Hippocampal formation (tissue), 2 donors: ENCODE measurements around the gene PRUNE2.

Experiments used
- DNase-seq, 2 donors: peaks; one replicate each; lab custom pipeline; 2025; lab: John Stamatoyannopoulos, UW

Gene PRUNE2

GRCh38 chr9:76662476-76663281, 243.2 kb downstream of the PRUNE2 start:
- DNase-seq: no peak

GRCh38 chr9:76658510-76659231, 247.2 kb downstream of the PRUNE2 start:
- DNase-seq: peak in 1 of 2 donors; percentile 36

GRCh38 chr9:76657265-76657664, 248.6 kb downstream of the PRUNE2 start:
- no peak for DNase-seq

GRCh38 chr9:76655971-76656370, 249.9 kb downstream of the PRUNE2 start:
- no peak for DNase-seq

- peak in 1 of 2 donors; percentile 36 for DNase-seq
These were observed 250.8 kb downstream of the PRUNE2 start for GRCh38 chr9:76655121-76655541.

- DNase-seq: no peak
These were observed 251.3 kb downstream of the PRUNE2 start for GRCh38 chr9:76654575-76654974.

GRCh38 chr9:76654051-76654461, 251.9 kb downstream of the PRUNE2 start:
- DNase-seq: no peak

GRCh38 chr9:76652894-76653293, 253.0 kb downstream of the PRUNE2 start:
- DNase-seq: no peak

- DNase-seq: no peak
These were observed 254.7 kb downstream of the PRUNE2 start for GRCh38 chr9:76651119-76651705.

GRCh38 chr9:76650692-76651091, 255.2 kb downstream of the PRUNE2 start:
- DNase-seq: no peak

- DNase-seq: no peak
These were observed 256.0 kb downstream of the PRUNE2 start for GRCh38 chr9:76649894-76650293.

GRCh38 chr9:76646249-76646648, 259.7 kb downstream of the PRUNE2 start:
- DNase-seq: peak in 1 of 2 donors; percentile 25

- no peak for DNase-seq
These were observed 261.2 kb downstream of the PRUNE2 start for GRCh38 chr9:76644647-76645250.

GRCh38 chr9:76644171-76644570, 261.7 kb downstream of the PRUNE2 start:
- DNase-seq: no peak

GRCh38 chr9:76643399-76644117, 262.4 kb downstream of the PRUNE2 start:
- DNase-seq: no peak

GRCh38 chr9:76642701-76643209, 263.2 kb downstream of the PRUNE2 start:
- no peak for DNase-seq

- DNase-seq: no peak
These were observed 263.8 kb downstream of the PRUNE2 start for GRCh38 chr9:76642074-76642473.

GRCh38 chr9:76638001-76638400, 267.9 kb downstream of the PRUNE2 start:
- DNase-seq: no peak

- no peak for DNase-seq
These were observed 268.5 kb downstream of the PRUNE2 start for GRCh38 chr9:76637416-76637815.

- no peak for DNase-seq
These were observed 271.4 kb downstream of the PRUNE2 start for GRCh38 chr9:76634356-76635054.

GRCh38 chr9:76630916-76631315, 275.0 kb downstream of the PRUNE2 start:
- no peak for DNase-seq
